ENCODE data around the gene ALG3. TPM values are rescaled to one million over a fixed set of nuclear protein-coding genes. Genes with fewer than 3 reads are reported as not detected.

ALG3 gene
- total and polyA plus RNA-seq, 2 donors (not counting 3 experiments of a cell fraction or from before 2014, with no cell fraction given) = 42.9 to 99.9 TPM

DNA sequence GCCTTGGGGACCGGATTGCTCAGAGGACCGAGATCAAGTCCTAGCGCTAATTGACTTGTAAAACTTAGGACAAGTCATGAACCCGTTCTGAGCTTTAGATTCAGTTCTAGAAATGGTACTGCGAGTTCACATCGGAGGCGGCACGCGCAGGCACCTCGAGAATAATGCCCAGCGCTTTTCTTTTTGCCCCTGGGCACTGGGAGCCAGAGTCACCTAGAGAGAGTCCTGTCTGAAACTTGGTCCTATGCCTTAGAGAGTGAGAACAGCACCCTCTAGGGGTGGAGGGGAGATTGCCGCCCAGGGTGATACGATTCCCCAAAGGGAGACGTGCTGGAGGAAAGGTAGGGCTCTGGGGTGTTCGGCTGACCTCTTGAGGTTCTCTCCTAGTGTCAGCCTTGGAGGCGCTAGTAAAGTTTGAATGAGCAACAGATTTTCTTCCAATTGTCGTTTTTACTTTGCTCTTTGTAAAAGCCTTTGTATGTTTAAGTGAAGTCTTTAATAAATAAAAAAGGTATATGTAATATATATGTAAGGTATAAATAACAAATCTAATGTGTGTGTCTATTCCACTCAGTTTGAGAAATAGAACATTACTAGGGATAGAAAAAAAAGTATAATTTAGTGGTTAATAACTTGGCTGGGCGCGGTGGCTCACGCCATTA, 1.5 kb upstream of the ALG3 start:
- H3K9me3 ChIP-seq (replicated peaks; ENCODE audit: control insufficient read depth, insufficient read depth, low read length) = no peaks in the 10 kb centered on the region
- H3K9ac ChIP-seq (replicated peaks; ENCODE audit: extremely low read depth, insufficient read depth, low read length) = peak overlapping the region; percentile 6
- POLR2A ChIA-PET = no interaction called here
- no TSS peak for BruUV-seq (replicated peaks)
- H3K4me2 ChIP-seq (ENCODE audit: insufficient read depth, low read length) = peak overlapping the region; percentile 97
- H3K36me3 ChIP-seq (ENCODE audit: control insufficient read depth in 2 of 2, extremely low read depth in 1 of 2, insufficient read depth in 2 of 2, low read length in 2 of 2) = peaks cover 0 to 2% of the 10 kb centered on the region in 2 experiments
- dilution Hi-C loops (cut with MboI; ENCODE audit: extremely low pct_ligation_motif_present, low sequenced_read_pairs) (no loop called here), intact Hi-C loops (cut with micrococcal nuclease) (loop anchor here (1.0 to 2.0 kb wide), 8 partner anchors 23 to 355 kb away; partner anchors contain the start of genes ABCF3, AP2M1 and EIF2B5)
- H2AFZ ChIP-seq (ENCODE audit: low read depth, low read length) = peak overlapping the region; percentile 91
- no peak overlapping the region for H3K27ac ChIP-seq (ENCODE audit: insufficient read depth, low read depth, low read length)
- TF ChIP-seq CTCF (IDR thresholded peaks at IDR 0.05; ENCODE audit: extremely low read depth in 1 of 2, insufficient read depth in 1 of 2, low read depth in 1 of 2, low read length in 2 of 2) (peak; percentile 88 to 93), EZH2 (IDR thresholded peaks at IDR 0.05; ENCODE audit: borderline replicate concordance, low read depth, low read length, severe bottlenecking) (no peak), MYC (IDR thresholded peaks at IDR 0.05; ENCODE audit: low read depth, low read length) (no peak), POLR2AphosphoS5 (IDR thresholded peaks at IDR 0.05; ENCODE audit: insufficient read depth, low read depth, low read length) (no peak), MAX (IDR thresholded peaks at IDR 0.05; ENCODE audit: insufficient read depth, insufficient read length) (no peak), FOS (IDR thresholded peaks at IDR 0.05; ENCODE audit: borderline replicate concordance, insufficient read depth, low read length) (no peak), GATA2 (IDR thresholded peaks at IDR 0.05; ENCODE audit: insufficient read depth, insufficient read length, low read depth, low read length) (no peak), JUN (IDR thresholded peaks at IDR 0.05; ENCODE audit: borderline replicate concordance, insufficient read depth, insufficient read length, low read depth) (no peak), POLR2A (IDR thresholded peaks at IDR 0.05; ENCODE audit: low read depth, low read length) (no peak)
- peak; percentile 92 for FAIRE-seq
- peaks cover 4% of the 10 kb centered on the region for H3K79me2 ChIP-seq (ENCODE audit: control insufficient read depth, insufficient read depth, low read length)
- peak overlapping the region; percentile 15 to 100 (median 76) for H3K4me3 ChIP-seq (replicated peaks in 1 of 3; ENCODE audit: insufficient read depth in 1 of 3, low read depth in 1 of 3, low read length in 3 of 3)
- no peaks in the 10 kb centered on the region for H3K27me3 ChIP-seq (ENCODE audit: control insufficient read depth in 2 of 2, insufficient read depth in 2 of 2, low read length in 2 of 2)
- no peaks in the 10 kb centered on the region for H3K9me1 ChIP-seq (replicated peaks; ENCODE audit: control insufficient read depth, extremely low read depth, insufficient read depth, low read length)
- CTCF ChIA-PET = interaction anchor here (0.6 to 1.5 kb wide), 21 partner anchors 8 to 366 kb away, joined by 3 to 21 read pairs (median 4); partner anchors contain the start of genes ABCF3, CAMK2N2 and PARL
- peak; percentile 89 for DNase-seq (ENCODE audit: low read depth, low spot score)
- peaks cover 7% of the 10 kb centered on the region for H3K4me1 ChIP-seq (ENCODE audit: control insufficient read depth, extremely low read depth, insufficient read depth, low read length)
- no peaks in the 10 kb centered on the region for H4K20me1 ChIP-seq (replicated peaks; ENCODE audit: control insufficient read depth, extremely low read depth, insufficient read depth, low read length)

Data from endothelial cell of umbilical vein (primary cell).